HL-60 (cell line): Measurements from ENCODE around the gene CDK3.

Experiments used
- DNase-seq, 2 experiments: peaks; one replicate each; pipeline ENCODE4 v3.0.0-alpha.2; 2010 to 2020; ENCODE audit warnings: low read depth in 1 of 2, low spot score in 1 of 2
- H3K27ac ChIP-seq: fragments of 250-450 bp; sonication (Bioruptor Pico); replicated peaks from 2 replicates; pipeline ENCODE4 v1.5.1; 2020; ENCODE audit warnings: mild to moderate bottlenecking, moderate library complexity
- H3K27me3 ChIP-seq: fragments of 250-450 bp; sonication (Bioruptor Pico); 2 replicates; pipeline ENCODE4 v1.5.1; 2021; ENCODE audit warnings: mild to moderate bottlenecking, moderate library complexity; ENCODE audit not compliant: insufficient read depth, poor library complexity, severe bottlenecking
- H3K4me3 ChIP-seq: replicated peaks from 2 replicates; pipeline ENCODE4 v1.5.1; 2011; ENCODE audit warnings: mild to moderate bottlenecking, control low read depth, low read length; ENCODE audit not compliant: insufficient read depth
- CTCF ChIP-seq: IDR thresholded peaks from one replicate; pipeline ENCODE4 v1.5.1; 2011; ENCODE audit warnings: low read length, control low read depth, inconsistent platforms; ENCODE audit not compliant: insufficient read depth
- GABPA ChIP-seq: IDR thresholded peaks from 2 replicates; pipeline ENCODE4 v1.6.1; 2012; ENCODE audit warnings: low read depth
- POLR2AphosphoS5 ChIP-seq: IDR thresholded peaks from 2 replicates; pipeline ENCODE4 v1.6.1; 2012; ENCODE audit warnings: low read depth
- REST ChIP-seq: IDR thresholded peaks from 2 replicates; pipeline ENCODE4 v1.6.1; 2012; ENCODE audit warnings: low read depth; ENCODE audit not compliant: insufficient replicate concordance
- SPI1 ChIP-seq: IDR thresholded peaks from 2 replicates; pipeline ENCODE4 v1.6.1; 2012; ENCODE audit warnings: low read depth, mild to moderate bottlenecking, borderline replicate concordance

Gene CDK3

GRCh38 chr17:76014925-76015261, 14.2 kb downstream of the CDK3 start:
- no peaks in the 10 kb centered on the region for H3K27me3 ChIP-seq
- H3K27ac ChIP-seq, result no peak overlapping the region
- H3K4me3 ChIP-seq, result no peak overlapping the region
- no peak for DNase-seq
- TF ChIP-seq CTCF, result no peak
- no peak for TF ChIP-seq REST
- no peak for TF ChIP-seq POLR2AphosphoS5
- no peak for TF ChIP-seq SPI1
- no peak for TF ChIP-seq GABPA

GRCh38 chr17:76017481-76018339, 17.1 kb downstream of the CDK3 start:
- no peak for TF ChIP-seq REST
- TF ChIP-seq SPI1, result no peak
- TF ChIP-seq CTCF, result no peak
- no peak for TF ChIP-seq POLR2AphosphoS5
- no peak for TF ChIP-seq GABPA
- H3K27ac ChIP-seq, result no peak overlapping the region
- DNase-seq, result no peak
- no peak overlapping the region for H3K4me3 ChIP-seq
- H3K27me3 ChIP-seq, result no peaks in the 10 kb centered on the region

GRCh38 chr17:76018340-76018680, 17.7 kb downstream of the CDK3 start:
- no peaks in the 10 kb centered on the region for H3K27me3 ChIP-seq
- H3K27ac ChIP-seq, result no peak overlapping the region
- no peak for TF ChIP-seq POLR2AphosphoS5
- no peak for TF ChIP-seq GABPA
- no peak for TF ChIP-seq SPI1
- TF ChIP-seq REST, result no peak
- no peak for TF ChIP-seq CTCF
- H3K4me3 ChIP-seq, result no peak overlapping the region
- no peak for DNase-seq
